ENCODE results near the gene RBM28.

GRCh38 chr7:128389085-128389617, 45.4 kb upstream of the RBM28 start:
- TF ChIP-seq CTCF (tag by site-specific recombination; IDR thresholded peaks at IDR 0.05) (no peak), TCF7L2 (IDR thresholded peaks at IDR 0.05; ENCODE audit: borderline replicate concordance, low read depth, low read length) (no peak), REST (tag by site-specific recombination; IDR thresholded peaks at IDR 0.05) (no peak), ZNF366 (tag by site-specific recombination; conservative IDR thresholded peaks at IDR 0.05) (no peak), ZBTB10 (tag by site-specific recombination; IDR thresholded peaks at IDR 0.05) (no peak), ZNF660 (tag by site-specific recombination; IDR thresholded peaks at IDR 0.05) (no peak), ZBTB48 (tag by site-specific recombination; IDR thresholded peaks at IDR 0.05) (no peak), FEZF1 (tag by site-specific recombination; IDR thresholded peaks at IDR 0.05) (no peak), ZBTB7A (tag by site-specific recombination; IDR thresholded peaks at IDR 0.05; ENCODE audit: low read depth) (no peak), ZNF843 (tag by site-specific recombination; IDR thresholded peaks at IDR 0.05) (no peak), ZNF280C (tag by site-specific recombination; IDR thresholded peaks at IDR 0.05) (no peak)

Measured in HEK293 (cell line).